GM12892 (cell line): ENCODE results near the gene KLHL2.
"Not testable (repeated sequence)": the region's sequence is repeated elsewhere in the genome, so short reads cannot be mapped to it uniquely, and the experiment has no call there.

ENCODE experiments used
- POLR2A ChIP-seq: IDR thresholded peaks from 2 replicates; pipeline ENCODE4 v1.6.1; 2011; ENCODE audit warnings: low read depth, low read length, control low read depth
- POLR2AphosphoS5 ChIP-seq: IDR thresholded peaks from 2 replicates; pipeline ENCODE4 v1.6.1; 2011; ENCODE audit warnings: low read depth, low read length, control low read depth
- TAF1 ChIP-seq: IDR thresholded peaks from 2 replicates; pipeline ENCODE4 v1.6.1; 2011; ENCODE audit warnings: low read depth, mild to moderate bottlenecking, control low read depth, low read length, borderline replicate concordance

GRCh38 chr4:165221993-165222650 is 14.8 kb downstream of the KLHL2 start:
- not testable (repeated sequence) for TF ChIP-seq POLR2AphosphoS5, POLR2A, TAF1
